SK-N-MC (cell line): ENCODE measurements around the gene GGT7.

Source experiments
- EZH2 ChIP-seq: fragments of 200-600 bp; sonication (generic); IDR thresholded peaks from one replicate; pipeline ENCODE4 v1.6.1; 2017; ENCODE audit warnings: antibody characterized with exemption
- POLR2AphosphoS5 ChIP-seq: IDR thresholded peaks from 2 replicates; pipeline ENCODE4 v1.6.1; 2012; ENCODE audit warnings: mild to moderate bottlenecking, low read depth, low read length, borderline replicate concordance

DNA sequence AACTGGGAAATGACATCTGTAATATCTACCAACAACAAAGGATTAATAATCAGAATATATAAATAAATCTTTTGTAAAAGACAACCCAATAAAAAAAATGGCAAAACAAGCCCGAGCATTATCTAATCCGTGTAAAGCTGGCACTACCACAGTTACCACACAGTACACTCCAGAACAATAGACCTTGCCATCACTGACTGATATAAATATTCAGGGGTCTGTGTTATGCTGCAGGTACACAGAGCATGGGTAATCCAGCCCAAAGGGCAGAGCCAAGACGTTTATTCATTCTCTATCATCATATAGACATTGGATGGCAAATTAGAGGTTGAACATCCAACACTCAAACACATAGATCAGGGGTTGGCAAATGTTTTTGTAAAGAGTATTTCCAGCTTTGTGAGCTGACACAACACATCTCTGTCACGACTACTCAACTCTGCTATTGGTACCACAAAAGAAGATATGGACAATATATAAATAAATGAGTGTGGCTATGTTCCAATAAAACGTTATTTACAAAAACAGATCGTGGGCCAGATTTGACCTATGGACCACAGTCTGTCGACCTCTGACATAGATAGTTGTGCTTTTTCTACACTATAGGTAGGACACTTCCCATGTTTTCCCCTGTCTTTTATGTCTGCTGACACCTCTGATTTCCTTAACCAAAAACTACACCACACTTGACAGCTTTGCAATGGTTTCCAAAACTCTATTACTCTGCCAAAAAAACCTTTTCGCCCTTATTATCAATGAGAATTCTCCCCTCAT is 51.7 kb downstream of the GGT7 start:
- TF ChIP-seq EZH2 (no peak), POLR2AphosphoS5 (no peak)
